GM21447 (cell line): Measurements from ENCODE around the gene SLC2A5.

ENCODE experiments used
- ATAC-seq: cut with Tn5 transposase; IDR thresholded peaks from one replicate; pipeline ENCODE4 v1.9.1; 2021; ENCODE audit not compliant: unreplicated experiment

The SLC2A5 gene

GRCh38 chr1:9065213-9065751, 4.2 kb downstream of the SLC2A5 start:
- ATAC-seq = no peak

- no peak for ATAC-seq
Observed at GRCh38 chr1:9062846-9063245, 6.6 kb downstream of the SLC2A5 start.

GRCh38 chr1:9062021-9062471, 7.4 kb downstream of the SLC2A5 start:
- ATAC-seq = no peak

- no peak for ATAC-seq
Observed at GRCh38 chr1:9061252-9061960, 8.0 kb downstream of the SLC2A5 start.

GRCh38 chr1:9059891-9060744, 9.3 kb downstream of the SLC2A5 start:
- ATAC-seq = no peak

- ATAC-seq = no peak
Observed at GRCh38 chr1:9058465-9058864, 11.0 kb downstream of the SLC2A5 start.

GRCh38 chr1:9057851-9058250, 11.6 kb downstream of the SLC2A5 start:
- ATAC-seq = no peak

- no peak for ATAC-seq
Observed at GRCh38 chr1:9052272-9053049, 17.0 kb downstream of the SLC2A5 start.

- ATAC-seq = no peak
Observed at GRCh38 chr1:9051379-9051778, 18.1 kb downstream of the SLC2A5 start.

- ATAC-seq = no peak
Observed at GRCh38 chr1:9050803-9051202, 18.6 kb downstream of the SLC2A5 start.

- no peak for ATAC-seq
Observed at GRCh38 chr1:9048551-9048950, 20.9 kb downstream of the SLC2A5 start.

- no peak for ATAC-seq
Observed at GRCh38 chr1:9047019-9047418, 22.4 kb downstream of the SLC2A5 start.

GRCh38 chr1:9045861-9046510, 23.4 kb downstream of the SLC2A5 start:
- ATAC-seq = no peak

GRCh38 chr1:9044236-9044635, 25.2 kb downstream of the SLC2A5 start:
- ATAC-seq = no peak

- no peak for ATAC-seq
Observed at GRCh38 chr1:9042272-9042671, 27.2 kb downstream of the SLC2A5 start.

- no peak for ATAC-seq
Observed at GRCh38 chr1:9041116-9041779, 28.2 kb downstream of the SLC2A5 start.

GRCh38 chr1:9040659-9041030, 28.8 kb downstream of the SLC2A5 start:
- ATAC-seq = no peak

GRCh38 chr1:9039761-9040658, 29.4 kb downstream of the SLC2A5 start:
- ATAC-seq = no peak
